AG09319 (cell line): ENCODE results near the gene GLI1.

Experiments used
- DNase-seq: peaks from one replicate; pipeline ENCODE4 v3.0.0-alpha.2; 2010; ENCODE audit warnings: low read depth; ENCODE audit errors: extremely low read depth
- TF ChIP-seq, protein P1 (sequence below): IDR thresholded peaks from 2 replicates; pipeline ENCODE4 v1.5.1; 2011; ENCODE audit warnings: low read depth, mild to moderate bottlenecking, inconsistent platforms, low read length, moderate library complexity

The GLI1 gene

DNA sequence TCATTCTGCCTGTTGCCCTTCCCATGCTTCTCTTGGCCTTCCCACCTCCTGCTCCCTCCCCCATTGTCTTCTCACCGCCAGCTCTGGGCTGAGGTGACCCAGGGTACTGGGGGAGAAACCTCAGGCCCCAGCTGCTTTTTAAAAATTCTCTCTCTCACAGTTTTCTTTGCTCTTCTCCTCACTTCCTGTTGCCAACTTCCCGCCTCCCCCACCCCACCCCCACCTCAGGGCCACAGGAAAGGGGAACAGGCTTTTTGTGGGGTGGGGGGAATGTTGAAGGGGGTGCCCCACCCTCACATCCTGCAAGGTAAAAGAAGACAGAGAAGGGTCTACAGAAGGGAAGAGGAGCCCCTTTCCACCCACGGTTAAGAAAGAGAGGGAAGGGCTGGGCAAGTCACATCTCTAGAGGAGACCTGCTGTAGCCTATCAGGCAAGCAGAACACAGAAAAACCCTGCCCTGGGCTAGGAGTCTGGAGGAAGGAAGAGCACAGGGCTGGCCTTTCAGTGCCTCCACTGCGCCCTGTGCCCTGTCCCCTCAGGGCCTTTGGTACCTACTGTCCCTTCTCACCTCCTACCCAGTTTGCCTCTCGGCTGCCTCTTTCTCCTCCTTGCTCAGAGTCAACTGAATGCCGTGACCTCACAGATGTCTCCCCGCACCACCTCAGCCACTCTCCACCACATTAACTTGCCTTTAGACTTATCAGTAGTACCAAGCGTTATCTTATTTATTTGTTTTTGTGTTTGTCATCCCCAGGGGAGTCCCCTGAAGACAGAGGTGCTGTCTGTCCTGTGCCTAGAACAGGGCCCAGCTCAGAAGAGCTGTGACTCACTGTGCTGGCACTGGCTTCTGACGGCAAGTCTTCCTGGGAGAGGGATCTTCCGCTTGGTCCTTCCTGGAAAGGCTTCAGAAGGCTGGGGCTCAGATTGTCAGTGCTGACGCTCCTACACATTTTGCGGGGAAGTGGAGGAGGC is 18.4 kb downstream of the GLI1 start:
- TF ChIP-seq, protein P1, sequence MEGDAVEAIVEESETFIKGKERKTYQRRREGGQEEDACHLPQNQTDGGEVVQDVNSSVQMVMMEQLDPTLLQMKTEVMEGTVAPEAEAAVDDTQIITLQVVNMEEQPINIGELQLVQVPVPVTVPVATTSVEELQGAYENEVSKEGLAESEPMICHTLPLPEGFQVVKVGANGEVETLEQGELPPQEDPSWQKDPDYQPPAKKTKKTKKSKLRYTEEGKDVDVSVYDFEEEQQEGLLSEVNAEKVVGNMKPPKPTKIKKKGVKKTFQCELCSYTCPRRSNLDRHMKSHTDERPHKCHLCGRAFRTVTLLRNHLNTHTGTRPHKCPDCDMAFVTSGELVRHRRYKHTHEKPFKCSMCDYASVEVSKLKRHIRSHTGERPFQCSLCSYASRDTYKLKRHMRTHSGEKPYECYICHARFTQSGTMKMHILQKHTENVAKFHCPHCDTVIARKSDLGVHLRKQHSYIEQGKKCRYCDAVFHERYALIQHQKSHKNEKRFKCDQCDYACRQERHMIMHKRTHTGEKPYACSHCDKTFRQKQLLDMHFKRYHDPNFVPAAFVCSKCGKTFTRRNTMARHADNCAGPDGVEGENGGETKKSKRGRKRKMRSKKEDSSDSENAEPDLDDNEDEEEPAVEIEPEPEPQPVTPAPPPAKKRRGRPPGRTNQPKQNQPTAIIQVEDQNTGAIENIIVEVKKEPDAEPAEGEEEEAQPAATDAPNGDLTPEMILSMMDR, result no peak
- no peak for DNase-seq

- TF ChIP-seq, protein P1, result no peak
- DNase-seq, result no peak
Observed at GRCh38 chr12:57479043-57479375, 19.4 kb downstream of the GLI1 start.

GRCh38 chr12:57479376-57480115 is 20.0 kb downstream of the GLI1 start, which contains the start of gene ARHGAP9:
Gene ARHGAP9, minus strand, starts transcription at chr12:57479866. Its CDS starts 460 bp downstream, at chr12:57479406.
- DNase-seq, result no peak
- TF ChIP-seq, protein P1, result no peak

- TF ChIP-seq, protein P1, result no peak
- no peak for DNase-seq
Observed at GRCh38 chr12:57481671-57482070, 22.1 kb downstream of the GLI1 start.

GRCh38 chr12:57483466-57483865 is 23.9 kb downstream of the GLI1 start:
- no peak for DNase-seq
- TF ChIP-seq, protein P1, result no peak

- TF ChIP-seq, protein P1, result no peak
- DNase-seq, result no peak
Observed at GRCh38 chr12:57485695-57486094, 26.1 kb downstream of the GLI1 start.
